Hematopoietic multipotent progenitor cell treated with erythropoietin and hydrocortisone succinate and interleukin-3 and kit ligand, for 15 days (in vitro differentiated cells): ENCODE data around the gene KCTD15.
A peak's percentile ranks its signal among the peaks of the same experiment; 100 is the strongest.

Experiments used
- DNase-seq: peaks from one replicate; pipeline ENCODE4 v3.0.0-alpha.2; 2015; ENCODE audit warnings: low spot score

Gene KCTD15

DNA sequence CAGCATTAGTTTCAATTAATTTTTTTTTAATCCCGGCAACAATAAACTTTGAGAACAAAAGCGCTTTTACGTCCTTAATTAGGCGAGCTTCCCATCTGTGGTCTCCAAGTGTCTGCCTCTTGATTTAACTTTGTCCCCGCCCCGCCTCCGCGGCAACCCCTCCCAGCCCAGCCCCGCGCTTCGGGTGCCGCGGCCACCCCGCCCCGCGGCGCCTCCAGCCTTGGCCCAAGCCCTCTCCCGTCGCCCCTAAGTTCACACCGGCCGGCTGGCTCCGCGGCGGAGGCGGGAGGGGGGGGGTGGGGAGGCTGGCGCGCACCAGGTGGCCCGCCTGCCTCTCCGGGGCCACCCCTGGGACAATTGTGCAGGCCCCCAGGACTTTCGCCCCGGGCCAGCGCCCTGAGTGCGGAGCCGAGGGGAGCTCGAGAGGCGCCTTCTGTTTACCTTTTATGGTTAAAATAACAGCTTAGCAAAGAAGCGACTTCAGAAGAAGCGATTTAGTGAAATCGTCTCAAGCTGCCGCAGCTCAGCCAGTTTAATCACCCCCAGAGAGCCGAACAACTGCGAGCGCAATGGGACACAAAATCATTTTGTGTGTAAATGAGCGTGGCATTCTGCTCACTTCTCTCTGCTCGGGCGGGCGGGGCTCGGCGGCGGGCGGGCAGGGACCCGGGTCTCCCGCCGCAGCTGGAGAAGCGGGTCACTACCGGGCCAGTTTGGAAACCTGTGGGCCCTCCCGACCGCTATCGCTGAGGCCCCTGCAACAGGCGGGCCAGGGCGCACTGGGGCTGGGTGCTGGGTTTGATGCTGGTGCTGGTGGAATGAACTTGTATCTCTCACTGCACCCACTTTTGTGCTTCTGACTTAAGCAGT lies 1.4 kb downstream of the KCTD15 start:
- peak; percentile 7 for DNase-seq

DNA sequence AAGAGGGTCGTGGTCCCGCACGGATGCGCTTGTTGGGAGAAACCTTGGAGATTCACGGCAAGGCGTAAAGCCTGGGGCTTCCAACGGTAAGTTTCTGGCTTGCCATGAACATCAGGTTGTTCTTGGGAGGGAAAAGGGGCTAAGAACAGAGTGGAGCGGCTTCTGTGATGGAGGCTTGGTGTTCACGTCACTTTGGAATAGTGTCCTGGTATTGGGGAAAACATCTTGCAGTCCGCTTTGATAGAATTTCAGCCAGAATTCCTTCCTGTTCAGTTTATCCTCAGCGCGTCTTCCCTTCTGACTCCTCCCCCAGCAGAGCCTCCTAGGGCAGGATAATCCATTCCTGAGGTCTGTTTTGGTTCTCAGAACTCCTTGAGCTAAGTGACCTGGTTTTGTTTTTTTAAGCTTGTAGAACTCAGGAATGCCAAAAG lies 2.0 kb downstream of the KCTD15 start:
- DNase-seq = no peak

DNA sequence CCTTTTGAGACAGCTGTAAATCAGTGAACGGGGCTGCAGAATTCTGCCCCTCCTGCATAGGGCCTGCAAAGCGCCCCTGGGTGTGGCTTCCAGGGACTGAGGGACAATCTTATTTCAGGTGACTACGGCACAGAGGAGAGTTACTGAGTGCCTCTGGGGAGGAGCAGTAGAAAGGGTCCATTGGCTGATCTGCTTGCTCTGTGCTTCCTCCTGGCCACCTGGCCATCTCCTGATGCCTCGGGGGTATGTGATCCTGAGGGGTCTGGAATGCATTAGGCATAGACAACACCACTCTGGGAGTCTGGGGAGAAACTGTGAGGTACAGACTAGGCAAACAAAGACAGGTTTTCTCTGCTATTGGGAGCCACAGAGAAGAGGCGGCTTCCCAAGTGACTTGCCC lies 2.8 kb downstream of the KCTD15 start:
- DNase-seq = no peak

DNA sequence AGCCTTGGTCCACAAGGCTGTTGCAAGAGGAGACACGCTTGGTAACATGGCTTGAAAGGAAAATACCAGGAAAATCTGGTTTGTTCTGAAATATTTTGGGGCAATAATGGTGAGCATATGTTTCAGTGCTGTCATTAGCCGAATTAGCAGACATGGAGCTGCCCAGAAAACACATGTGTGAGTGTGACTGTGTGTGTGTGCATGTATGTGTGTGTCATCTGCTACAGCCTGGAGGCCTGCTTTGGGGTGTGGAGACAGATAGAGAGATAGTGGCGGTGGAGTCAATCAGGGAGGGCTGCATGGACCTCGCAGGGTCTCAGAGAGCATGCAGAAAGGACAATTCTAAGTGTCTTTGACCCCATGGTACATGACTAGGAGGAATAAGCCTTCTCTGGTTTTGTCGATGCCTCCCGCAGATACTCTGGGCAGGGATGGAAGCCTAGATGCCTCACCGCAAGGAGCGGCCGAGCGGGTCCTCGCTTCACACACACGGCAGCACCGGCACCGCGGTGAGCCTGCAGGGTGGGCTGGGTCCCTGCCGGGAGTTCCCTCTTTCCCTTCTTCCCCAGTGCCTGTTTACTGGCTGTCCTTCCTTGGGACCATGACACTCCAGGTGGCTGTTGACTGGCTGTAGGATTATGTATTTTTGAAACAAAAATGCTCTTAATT lies 3.5 kb downstream of the KCTD15 start:
- no peak for DNase-seq

DNA sequence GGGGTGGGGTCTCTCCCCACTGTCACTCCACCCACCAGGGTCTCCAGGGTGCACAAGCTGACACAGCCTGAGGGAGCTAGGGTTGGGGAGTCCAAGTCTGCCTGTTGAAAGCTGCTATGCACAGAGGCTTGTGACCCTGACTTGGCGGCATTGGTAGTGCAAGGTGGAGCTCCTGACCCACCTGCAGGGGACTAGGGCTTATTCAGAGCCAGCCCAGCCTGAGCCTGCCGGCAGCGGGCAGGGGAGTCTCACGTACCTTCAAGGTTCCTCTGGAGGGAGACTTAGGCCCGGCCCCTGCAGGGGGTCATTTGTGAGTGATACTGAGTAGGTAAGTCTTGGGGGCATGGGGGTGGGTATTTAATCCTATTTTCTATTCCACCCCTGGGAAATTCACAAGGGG lies 4.7 kb downstream of the KCTD15 start:
- DNase-seq = no peak

DNA sequence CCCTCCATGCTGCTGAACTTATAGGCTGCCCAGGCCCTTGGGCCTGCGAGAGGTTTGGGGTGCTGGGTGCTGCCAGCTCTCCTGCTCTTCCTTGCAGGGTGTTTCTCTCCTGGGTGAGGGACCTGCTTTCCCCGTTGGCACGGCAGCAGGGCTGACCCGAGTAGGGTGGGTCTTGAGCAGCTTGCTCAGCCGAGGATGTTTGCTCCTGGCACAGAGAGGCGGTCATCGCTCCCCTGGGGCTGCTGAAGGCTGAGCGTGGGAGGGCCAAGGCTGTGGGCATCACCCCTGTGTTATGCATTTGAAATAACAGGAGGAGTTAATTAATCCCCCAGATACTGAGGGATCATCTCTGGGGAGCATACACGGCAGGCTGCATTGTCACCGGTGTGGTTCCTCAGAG lies 5.3 kb downstream of the KCTD15 start:
- DNase-seq = no peak

DNA sequence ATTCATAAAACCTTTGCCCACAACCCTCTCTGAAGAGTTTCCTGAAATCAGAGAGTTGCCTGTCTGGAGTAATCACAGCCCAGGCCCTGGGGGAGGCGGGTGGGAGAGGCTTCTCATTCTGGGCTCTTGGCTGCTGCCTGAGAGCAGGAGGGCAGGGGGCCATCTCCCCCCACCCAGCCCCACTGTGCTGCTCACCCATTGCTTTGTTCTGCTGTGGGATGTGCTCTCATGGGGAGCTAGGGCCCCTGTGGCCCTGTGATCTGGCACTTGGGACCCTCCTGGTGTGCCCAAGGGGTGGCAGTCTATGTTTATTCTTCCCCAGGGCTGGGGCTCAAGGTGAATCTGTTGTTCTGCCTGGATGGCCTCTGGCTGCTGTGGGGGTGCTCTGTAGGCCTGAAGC lies 6.1 kb downstream of the KCTD15 start:
- DNase-seq = no peak

DNA sequence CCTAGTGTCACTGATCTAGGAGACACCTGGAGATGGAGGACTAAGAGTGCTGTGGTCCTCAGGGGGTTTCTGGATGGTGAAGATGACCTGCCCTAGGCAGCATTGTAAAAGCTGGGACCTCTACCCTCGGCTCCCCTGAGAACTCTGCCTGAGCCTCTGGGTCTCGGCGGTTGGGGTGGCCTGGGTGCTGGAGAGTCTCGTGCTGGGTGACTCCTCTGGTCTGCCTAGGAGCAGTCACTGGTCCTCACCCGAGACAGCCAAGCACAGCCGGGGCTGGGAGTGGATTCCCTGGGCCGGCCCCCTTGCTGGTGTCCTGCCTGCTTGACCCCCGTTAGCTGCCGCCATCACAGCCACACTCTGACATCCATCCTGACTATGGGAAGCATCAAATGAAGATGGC lies 6.7 kb downstream of the KCTD15 start:
- no peak for DNase-seq

DNA sequence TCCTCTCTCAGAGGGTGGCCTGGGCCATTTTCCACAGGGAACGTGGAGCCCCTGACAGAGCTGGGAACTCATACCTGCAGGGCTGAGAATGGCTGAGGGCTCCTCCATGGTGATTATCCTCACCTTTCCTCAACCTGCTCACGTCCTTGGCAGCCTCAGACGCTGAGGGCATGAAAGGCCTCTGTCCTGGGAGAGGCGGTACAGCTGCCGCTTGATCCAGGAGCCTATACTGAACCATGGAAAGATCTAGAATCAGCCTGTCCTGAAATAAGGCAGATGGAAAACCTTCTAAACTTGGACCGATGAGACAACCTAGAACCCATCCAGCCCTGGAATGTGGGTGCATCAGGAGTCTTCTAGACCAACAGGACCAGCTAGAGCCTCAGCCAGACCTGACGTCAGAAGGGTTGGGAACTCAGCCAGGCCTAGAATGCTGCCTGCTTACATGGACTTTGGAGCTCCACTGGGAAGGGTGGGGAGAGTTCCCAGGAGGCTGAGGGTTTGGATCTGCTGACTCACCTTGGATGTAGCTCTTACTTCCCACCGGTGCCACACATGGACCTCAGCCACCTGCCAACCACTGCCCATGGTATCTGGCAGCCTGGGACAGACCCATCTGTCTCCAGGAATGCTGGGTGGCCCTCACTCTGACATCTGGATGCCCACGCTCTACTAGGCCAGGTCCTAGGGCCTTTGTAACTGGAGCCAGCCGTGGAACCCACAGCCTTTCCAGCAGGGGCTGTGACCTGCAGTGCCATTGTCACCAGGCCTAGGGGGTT lies 7.5 kb downstream of the KCTD15 start:
- no peak for DNase-seq

DNA sequence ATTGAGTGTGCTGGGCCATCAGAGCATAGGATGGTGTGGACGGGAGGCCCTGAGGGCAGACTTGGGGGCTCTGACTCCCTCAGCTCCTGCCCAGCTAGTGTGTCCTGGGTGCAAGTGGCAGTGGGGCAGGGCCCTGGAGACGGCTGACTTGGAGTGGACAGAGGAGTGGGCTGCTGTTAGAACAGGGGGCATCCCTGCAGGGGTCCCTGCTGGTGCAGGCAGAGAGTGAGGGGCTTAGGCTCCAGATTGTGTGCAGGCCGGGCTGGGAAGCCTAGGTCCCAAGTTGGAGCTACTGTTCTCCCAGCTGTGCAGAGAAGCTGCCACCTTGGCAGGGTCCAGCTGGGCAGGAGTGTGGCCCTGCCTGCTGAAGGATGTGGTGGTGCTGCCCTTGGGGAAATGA lies 8.6 kb downstream of the KCTD15 start:
- no peak for DNase-seq

DNA sequence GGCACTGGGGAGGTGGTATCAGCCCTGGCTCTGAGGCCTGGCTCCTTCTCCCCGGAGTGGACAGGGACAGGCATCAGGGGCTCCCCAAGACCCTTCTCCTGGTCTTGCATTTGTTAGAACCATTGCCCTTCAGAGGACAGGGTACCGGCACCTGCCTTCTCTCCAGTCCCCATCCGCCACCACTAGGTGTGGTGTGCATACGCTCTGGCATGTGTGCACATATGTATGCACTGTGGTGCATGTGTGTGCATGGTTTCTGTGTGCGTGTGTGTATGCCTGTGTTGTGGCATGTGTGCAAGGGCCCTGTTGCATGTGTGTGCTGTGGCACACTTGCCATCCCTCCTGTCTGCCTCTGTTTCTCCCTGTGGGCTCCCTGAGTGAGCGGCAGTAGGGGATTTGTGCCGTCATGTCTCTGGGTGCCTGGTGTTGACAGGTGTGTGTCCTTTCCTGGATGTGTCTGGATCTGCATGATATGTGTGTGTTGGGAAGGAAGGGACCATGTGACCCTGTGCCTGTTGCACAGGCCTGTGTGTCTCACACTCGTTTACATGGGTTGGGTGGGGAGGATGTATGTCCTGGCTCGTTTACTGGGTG lies 9.3 kb downstream of the KCTD15 start:
- no peak for DNase-seq

DNA sequence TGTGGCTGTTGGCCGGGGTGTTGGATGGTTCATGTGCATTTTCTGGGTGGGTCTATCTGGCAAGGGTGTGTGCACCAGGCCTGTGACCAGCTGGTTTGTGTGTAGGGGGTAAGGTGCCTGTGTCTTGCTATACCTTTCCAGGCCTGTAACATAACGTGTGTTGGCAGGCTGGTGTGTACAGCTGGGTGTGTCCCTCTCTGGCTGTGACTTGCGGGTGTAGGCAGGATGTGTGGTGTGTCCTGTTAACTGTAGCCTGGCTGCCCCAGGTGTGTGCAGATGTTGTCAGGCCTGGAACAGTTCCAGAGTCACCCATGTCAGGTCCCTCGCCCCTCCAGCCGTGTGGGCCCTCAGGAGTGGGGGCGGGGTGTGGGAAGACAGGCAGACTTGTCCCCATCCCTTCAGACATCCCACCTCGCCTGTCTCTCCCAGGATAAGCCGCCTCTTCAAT lies 9.8 kb downstream of the KCTD15 start:
- no peak for DNase-seq

DNA sequence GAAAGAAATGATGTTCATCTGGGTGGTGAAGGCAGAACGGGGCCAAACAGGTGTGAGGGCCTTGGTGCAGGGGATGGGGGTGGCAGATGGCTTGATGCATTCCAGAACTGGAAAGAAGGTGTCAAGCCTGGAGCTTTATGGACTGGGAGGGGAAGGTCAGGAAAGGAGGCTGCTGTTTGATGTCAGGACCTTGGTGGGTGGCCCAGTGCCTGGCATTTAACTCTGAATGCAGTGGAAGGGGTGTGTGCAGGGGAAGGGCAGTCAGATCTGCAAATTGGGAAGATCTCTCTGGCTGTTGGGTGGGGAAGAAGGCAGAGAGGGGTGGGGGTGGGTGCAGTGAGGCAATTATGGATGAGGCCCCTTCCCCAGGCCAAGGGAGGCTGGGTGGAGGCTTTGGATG lies 11.7 kb downstream of the KCTD15 start:
- DNase-seq = no peak

DNA sequence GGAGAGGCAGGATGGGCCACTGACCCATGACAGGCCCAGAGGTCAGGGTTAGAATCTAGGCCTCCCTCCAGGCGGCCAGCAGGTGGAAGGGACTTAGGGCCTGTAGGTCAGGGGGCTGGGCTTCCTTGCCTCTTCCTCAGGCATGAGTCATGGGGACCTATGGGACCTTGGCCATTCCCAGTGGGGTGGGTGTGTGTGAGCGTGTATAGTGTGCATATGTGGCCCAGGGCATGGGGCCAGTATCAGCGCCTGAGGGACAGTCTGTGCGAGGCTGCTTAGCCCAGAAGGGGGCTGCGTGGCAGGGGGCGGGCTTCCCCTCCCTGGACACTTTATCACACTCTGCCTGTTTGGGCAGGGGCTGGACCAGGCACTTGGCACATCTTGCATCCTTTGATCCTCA lies 13.3 kb downstream of the KCTD15 start:
- DNase-seq = no peak

DNA sequence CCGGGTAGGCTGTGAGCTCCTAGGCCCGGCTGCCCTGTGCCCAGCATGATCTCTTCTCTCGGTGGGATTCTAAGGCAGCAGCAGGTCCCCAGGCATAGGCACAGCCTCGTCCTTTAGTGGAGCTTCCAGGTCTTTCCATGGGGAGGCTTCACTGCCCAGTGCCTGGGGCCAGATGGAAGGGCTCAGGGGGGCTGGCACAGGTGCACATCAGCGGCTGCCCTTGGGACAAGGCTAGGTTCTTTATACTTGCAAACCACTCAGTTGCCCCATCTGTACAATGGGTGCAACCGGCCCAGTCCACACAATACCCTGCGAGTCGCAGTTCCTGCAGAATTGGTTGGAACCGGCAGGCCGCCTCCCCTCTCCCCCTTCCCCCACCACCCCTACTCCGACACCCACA lies 14.2 kb downstream of the KCTD15 start:
- no peak for DNase-seq

DNA sequence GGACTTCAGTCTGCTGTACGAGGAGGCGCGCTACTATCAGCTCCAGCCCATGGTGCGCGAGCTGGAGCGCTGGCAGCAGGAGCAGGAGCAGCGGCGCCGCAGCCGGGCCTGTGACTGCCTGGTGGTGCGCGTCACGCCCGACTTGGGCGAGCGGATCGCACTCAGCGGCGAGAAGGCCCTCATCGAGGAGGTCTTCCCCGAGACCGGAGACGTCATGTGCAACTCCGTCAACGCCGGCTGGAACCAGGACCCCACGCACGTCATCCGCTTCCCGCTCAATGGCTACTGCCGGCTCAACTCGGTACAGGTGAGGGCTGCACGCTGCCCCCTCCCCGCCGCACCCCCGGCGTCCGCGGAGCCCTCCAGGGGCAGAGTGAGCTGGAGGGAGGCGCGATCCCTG lies 14.6 kb downstream of the KCTD15 start:
- DNase-seq = no peak

DNA sequence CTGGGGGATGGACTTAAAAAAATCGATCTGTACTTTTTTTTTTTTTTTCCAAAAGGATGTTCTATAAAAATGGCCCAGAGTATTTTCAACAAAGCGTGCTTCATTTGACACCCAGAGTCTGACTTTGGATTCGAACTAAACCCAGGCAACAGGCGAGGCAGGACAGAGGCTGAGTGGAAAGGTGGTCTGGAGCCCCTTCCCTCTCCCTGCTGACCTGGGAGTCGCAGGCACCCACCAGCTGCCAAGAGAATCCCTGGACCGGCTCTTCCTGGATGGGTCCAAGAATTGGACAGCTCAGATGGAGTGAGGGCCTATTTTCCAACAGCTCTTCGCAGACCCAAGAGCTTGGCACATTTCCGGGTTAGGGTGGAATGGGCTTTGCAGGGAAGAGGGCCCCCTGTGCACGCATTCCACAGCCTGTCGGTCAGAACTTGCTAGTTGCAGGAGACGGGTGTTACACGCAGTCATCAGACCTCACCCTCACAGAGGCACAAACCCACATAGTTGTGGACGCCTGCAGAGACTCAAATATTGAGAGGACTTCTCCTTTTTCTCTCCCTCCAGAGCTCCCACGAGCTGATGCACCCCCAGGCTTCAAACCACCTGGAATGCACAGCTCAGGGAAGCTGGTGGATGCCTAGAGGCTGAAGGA lies 15.2 kb downstream of the KCTD15 start:
- DNase-seq = no peak

DNA sequence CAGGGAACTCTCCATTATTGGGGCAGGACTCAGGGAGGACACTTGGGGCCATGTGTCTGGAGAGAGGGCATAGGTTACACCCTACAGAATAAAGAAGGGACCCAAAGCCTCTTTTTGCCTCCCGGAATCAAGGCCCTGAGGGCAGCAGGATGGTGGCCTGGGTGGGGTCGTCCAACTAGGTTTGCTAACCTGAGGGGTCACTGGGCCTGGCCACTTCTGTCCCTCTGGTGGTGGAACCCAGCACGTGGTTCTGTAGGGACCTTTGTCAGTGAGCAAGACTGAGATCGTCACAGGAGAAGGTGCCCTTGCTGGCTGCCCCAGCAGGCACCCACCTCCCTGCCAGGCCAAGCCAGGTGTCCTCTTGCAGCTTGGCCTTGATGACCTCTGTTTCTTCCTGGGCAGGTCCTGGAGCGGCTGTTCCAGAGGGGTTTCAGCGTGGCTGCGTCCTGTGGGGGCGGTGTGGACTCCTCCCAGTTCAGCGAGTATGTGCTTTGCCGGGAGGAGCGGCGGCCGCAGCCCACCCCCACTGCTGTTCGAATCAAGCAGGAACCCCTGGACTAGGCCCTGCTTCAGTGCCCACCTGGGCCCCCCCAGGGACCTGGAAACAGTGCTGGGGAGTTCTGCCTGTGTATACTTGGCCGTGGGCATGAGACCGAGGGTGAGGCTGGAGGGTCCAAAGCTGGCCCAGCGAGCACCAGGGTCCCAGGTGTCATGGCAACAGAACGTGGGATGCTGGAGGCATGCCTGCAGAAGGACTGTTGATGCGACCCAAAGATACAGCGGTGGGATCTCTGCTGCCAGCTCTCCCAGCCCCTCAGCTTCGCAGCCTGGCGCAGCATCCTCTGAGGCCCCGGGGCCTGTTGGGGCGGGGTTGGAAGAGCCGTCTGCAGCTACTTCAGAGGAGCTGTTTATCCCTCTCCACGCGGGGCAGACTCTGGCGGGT lies 16.0 kb downstream of the KCTD15 start:
- no peak for DNase-seq

DNA sequence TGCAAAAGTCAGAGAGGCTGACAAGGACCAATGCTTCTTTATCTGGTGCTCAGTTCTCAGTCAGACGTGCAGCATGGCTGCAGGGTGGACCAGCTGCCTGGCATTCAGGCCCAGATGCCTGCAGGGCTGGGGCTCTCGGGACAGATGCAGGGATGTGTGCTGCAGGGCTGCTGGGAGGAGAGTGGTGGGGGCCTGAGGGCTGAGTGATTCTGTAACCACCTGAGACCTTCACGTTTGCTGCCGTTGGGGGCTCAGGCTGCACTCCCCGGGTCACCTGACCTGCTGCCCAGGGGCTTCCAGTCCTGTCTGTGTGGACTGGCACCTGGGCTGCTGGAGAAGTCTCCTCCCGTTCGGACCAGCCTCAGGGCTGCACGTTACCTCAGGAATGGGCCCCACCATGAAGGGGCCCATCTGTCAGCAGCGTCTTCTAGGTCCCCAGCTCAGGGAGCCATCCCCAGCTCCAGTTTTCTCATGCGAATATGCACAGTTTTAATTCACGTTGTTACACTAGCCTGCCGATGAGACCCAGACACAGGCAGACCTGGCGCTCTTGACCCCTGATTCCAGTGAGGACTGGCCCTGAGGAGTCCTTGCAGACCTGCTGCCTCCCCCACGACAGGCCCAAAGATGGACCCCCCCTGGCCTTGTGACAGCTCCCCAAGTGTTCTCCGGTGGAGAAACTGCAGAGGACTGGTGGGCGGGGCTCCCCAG lies 16.9 kb downstream of the KCTD15 start:
- DNase-seq = no peak
